ENCODE measurements around the gene ZNF324. TPM values are rescaled to one million over a fixed set of nuclear protein-coding genes. Genes with fewer than 3 reads are reported as not detected.

ZNF324 gene
- total RNA-seq, 2 donors from 2014 or later, result 10.2 to 12.0 TPM

DNA sequence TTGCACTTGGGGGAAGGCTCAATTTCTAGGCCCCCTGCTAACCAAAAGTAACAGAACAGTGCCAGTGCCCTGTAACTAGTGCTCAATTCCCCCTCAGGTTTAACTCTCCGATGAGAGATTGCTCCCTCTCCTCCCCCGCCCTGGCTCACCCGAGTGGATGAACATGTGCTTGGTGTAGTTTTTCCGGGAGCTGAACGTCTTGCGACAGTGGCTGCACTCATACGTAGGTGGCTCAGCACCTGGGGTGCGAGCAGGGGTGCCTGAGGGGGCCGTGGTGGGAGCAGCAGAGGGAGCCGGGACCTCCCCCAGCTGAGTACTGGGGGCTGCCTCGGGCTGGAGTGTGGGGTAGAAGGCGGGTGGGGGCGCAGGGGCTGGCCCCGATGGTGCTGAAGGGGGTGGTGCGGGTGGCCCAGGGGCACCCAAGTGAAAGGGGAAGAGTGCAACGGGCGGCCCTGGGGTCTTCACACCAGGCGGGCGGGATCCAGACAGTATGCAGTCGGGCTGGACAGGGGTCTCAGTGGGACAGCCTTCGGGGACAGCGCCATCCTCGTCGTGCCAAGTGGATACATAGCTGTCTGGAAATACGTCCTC, 49.5 kb downstream of the ZNF324 start:
- Histone ChIP-seq H3K9ac (ENCODE audit: low read depth in 2 of 2, low read length in 2 of 2) (no peak overlapping the region), H3K4me3 (no peak overlapping the region), H3K9me3 (no peaks in the 10 kb centered on the region), H3K36me3 (peaks cover 6% of the 10 kb centered on the region), H3K4me1 (peaks cover 5% of the 10 kb centered on the region), H3K27me3 (no peaks in the 10 kb centered on the region), H3K27ac (no peak overlapping the region)
- intact Hi-C loops (cut with DNase I), result no loop called here
- TF ChIP-seq, protein P1, sequence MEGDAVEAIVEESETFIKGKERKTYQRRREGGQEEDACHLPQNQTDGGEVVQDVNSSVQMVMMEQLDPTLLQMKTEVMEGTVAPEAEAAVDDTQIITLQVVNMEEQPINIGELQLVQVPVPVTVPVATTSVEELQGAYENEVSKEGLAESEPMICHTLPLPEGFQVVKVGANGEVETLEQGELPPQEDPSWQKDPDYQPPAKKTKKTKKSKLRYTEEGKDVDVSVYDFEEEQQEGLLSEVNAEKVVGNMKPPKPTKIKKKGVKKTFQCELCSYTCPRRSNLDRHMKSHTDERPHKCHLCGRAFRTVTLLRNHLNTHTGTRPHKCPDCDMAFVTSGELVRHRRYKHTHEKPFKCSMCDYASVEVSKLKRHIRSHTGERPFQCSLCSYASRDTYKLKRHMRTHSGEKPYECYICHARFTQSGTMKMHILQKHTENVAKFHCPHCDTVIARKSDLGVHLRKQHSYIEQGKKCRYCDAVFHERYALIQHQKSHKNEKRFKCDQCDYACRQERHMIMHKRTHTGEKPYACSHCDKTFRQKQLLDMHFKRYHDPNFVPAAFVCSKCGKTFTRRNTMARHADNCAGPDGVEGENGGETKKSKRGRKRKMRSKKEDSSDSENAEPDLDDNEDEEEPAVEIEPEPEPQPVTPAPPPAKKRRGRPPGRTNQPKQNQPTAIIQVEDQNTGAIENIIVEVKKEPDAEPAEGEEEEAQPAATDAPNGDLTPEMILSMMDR (IDR thresholded peaks at IDR 0.05), result no peak
- no peak for DNase-seq

DNA sequence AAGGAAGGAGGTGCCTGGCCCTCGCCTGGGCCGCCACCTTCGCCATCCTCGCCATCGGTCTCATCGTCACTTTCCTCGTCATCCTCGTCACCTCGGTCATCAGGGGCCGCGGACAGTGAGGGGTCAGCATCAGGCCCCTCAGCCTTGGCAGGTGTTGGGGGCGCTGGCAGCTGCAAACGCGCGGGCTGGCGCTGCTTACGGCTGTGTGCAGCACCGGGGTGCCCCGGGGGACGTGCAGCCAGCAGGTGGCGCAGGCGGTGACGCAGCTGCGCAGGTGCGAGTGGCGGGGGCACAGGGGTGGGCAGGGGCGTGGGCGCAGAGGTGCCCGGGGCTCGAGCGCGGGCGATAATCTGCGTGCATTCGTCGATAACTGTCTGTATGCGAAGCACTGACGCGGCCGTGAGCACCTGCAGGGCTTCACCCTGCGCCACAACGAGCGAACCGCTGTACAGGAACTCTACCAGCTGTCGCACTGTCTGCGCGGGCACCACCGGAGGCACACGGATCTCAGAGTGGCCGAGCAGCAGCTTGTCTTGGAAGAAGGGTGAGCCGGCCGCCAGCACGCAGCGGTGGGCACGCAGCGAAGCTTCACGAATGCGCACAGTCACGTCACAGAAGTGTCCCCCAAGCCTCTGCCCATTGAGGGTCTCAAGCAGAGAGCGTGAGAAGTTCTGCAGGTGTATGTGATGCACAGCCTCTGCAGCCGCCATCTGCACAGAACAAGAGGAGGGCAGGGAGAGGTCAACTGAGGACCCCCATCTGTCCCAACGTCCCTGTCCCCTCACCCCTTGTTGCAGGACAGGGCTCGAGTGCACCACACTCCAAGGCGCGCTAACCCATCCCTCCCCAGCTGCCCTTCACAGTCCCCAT, 50.3 kb downstream of the ZNF324 start:
- no peak for DNase-seq
- Histone ChIP-seq H3K4me3 (no peak overlapping the region), H3K27me3 (no peaks in the 10 kb centered on the region), H3K4me1 (peaks cover 5% of the 10 kb centered on the region), H3K36me3 (peaks cover 6% of the 10 kb centered on the region), H3K9ac (ENCODE audit: low read depth in 2 of 2, low read length in 2 of 2) (no peak overlapping the region), H3K27ac (no peak overlapping the region), H3K9me3 (no peaks in the 10 kb centered on the region)
- intact Hi-C loops (cut with DNase I), result no loop called here
- TF ChIP-seq, protein P1 (IDR thresholded peaks at IDR 0.05), result no peak

DNA sequence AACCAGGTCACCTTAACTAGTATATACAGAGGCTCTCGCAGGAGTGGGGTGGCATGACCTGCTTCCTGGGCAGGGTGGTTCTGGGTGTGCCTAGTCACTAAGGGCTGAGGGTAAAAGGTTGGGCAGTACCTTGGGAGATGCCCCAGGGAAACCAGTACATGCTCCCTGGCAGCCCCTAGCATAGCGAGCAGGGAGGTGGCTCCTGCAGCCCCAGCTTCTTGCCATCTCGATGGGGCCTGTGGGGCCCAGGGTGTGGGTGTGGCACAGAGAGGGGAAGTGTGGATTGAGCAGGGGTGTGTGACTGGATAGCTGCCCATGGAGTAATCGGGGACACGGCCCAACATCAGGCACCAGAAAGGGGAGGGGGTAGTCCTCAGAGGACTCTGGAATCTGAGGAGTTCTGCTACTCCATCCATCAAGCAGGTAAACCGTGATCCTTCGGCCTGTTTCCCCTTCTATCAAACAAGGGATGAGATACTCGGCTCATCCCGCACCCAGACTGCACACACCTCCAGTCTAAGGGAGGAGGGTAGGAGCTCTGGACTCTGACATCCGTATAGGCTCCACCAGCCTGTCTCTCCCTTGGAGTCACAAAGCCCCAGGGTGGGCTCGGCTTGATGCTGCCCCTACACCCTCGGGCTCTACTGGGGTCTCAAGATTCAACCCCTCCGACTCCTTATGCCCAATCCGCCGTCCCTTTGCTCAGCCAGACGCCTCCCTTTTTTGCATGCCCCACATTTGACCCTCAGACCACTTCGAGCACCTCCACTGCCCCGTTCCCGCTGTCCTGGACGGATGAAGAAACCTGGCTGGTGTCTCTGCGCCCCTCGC, 51.6 kb downstream of the ZNF324 start:
- DNase-seq, result peak; percentile 52
- peak overlapping the region; percentile 96 for H3K27ac ChIP-seq
- peak overlapping the region; percentile 74 for H3K4me3 ChIP-seq
- peaks cover 5% of the 10 kb centered on the region for H3K4me1 ChIP-seq
- TF ChIP-seq, protein P1 (IDR thresholded peaks at IDR 0.05), result no peak
- intact Hi-C loops (cut with DNase I), result no loop called here
- H3K9me3 ChIP-seq, result no peaks in the 10 kb centered on the region
- H3K27me3 ChIP-seq, result no peaks in the 10 kb centered on the region
- peak overlapping the region; percentile 97 for H3K9ac ChIP-seq (ENCODE audit: low read depth in 2 of 2, low read length in 2 of 2)
- H3K36me3 ChIP-seq, result peaks cover 6% of the 10 kb centered on the region

DNA sequence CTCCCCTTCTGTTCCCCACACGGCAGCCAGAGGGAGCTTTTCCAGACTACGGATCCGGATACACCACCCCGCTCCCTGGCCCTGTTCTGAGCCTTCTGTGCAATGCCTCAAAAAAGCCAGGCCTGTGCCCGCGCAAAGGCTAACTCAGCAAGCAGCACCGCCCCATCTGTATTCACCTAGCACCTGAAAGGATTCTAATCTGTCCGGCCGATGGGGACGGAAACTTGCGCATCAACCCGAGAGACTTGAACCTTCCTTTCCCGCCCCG, 52.1 kb downstream of the ZNF324 start:
- TF ChIP-seq, protein P1 (IDR thresholded peaks at IDR 0.05), result peak; percentile 32
- Histone ChIP-seq H3K27ac (peak overlapping the region; percentile 96), H3K9ac (ENCODE audit: low read depth in 2 of 2, low read length in 2 of 2) (peak overlapping the region; percentile 97), H3K4me3 (peak overlapping the region; percentile 74), H3K36me3 (peaks cover 6% of the 10 kb centered on the region), H3K4me1 (peaks cover 5% of the 10 kb centered on the region), H3K9me3 (no peaks in the 10 kb centered on the region), H3K27me3 (no peaks in the 10 kb centered on the region)
- DNase-seq, result peak; percentile 69
- intact Hi-C loops (cut with DNase I), result no loop called here
